HT1080 (cell line): ENCODE results near the gene TCF7L2. TPM values are rescaled to one million over a fixed set of nuclear protein-coding genes. Genes with fewer than 3 reads are reported as not detected.
"Not testable (repeated sequence)": the region's sequence is repeated elsewhere in the genome, so short reads cannot be mapped to it uniquely, and the experiment has no call there.

Experiments used
- DNase-seq: peaks from one replicate; pipeline ENCODE4 v3.0.0-alpha.2; 2015; ENCODE audit warnings: low read depth
- total RNA-seq: library from RNA; depleted of rRNA; stranded (reverse); fragments of >200 nt; shearing (Covaris generic); gene quantifications from 2 replicates; pipeline ENCODE4 v1.2.3, GENCODE V29; 2014

The TCF7L2 gene
- total RNA-seq, 1 experiment from 2014 or later, result 9.6 TPM

- DNase-seq, result no peak
Observed at GRCh38 chr10:113089551-113089950, 139.5 kb downstream of the TCF7L2 start.

GRCh38 chr10:113091920-113092319 is 141.9 kb downstream of the TCF7L2 start:
- DNase-seq, result no peak

- DNase-seq, result peak; percentile 86
Observed at GRCh38 chr10:113093188-113094113, 143.4 kb downstream of the TCF7L2 start.

GRCh38 chr10:113094114-113094486 is 144.1 kb downstream of the TCF7L2 start:
- peak; percentile 78 for DNase-seq

- no peak for DNase-seq
Observed at GRCh38 chr10:113095419-113096127, 145.5 kb downstream of the TCF7L2 start.

GRCh38 chr10:113096128-113096996 is 146.3 kb downstream of the TCF7L2 start:
- DNase-seq, result no peak

- no peak for DNase-seq
Observed at GRCh38 chr10:113097036-113097435, 147.0 kb downstream of the TCF7L2 start.

- DNase-seq, result no peak
Observed at GRCh38 chr10:113099431-113100183, 149.6 kb downstream of the TCF7L2 start.

GRCh38 chr10:113100281-113100680 is 150.2 kb downstream of the TCF7L2 start:
- DNase-seq, result no peak

GRCh38 chr10:113103131-113103840 is 153.2 kb downstream of the TCF7L2 start:
- no peak for DNase-seq

- no peak for DNase-seq
Observed at GRCh38 chr10:113104047-113104446, 154.0 kb downstream of the TCF7L2 start.

- no peak for DNase-seq
Observed at GRCh38 chr10:113108194-113108835, 158.3 kb downstream of the TCF7L2 start.

- DNase-seq, result no peak
Observed at GRCh38 chr10:113108948-113109347, 158.9 kb downstream of the TCF7L2 start.

GRCh38 chr10:113109482-113109881 is 159.4 kb downstream of the TCF7L2 start:
- DNase-seq, result not testable (repeated sequence)

- DNase-seq, result no peak
Observed at GRCh38 chr10:113111260-113111659, 161.2 kb downstream of the TCF7L2 start.

GRCh38 chr10:113111900-113112853 is 162.1 kb downstream of the TCF7L2 start:
- DNase-seq, result no peak

GRCh38 chr10:113113241-113113640 is 163.2 kb downstream of the TCF7L2 start:
- no peak for DNase-seq

GRCh38 chr10:113113918-113114317 is 163.9 kb downstream of the TCF7L2 start:
- no peak for DNase-seq
